BE2C (cell line): Measurements from ENCODE around the gene PRSS22.

Experiments used
- DNase-seq: peaks from one replicate; pipeline ENCODE4 v3.0.0-alpha.2; 2020
- H3K27me3 ChIP-seq: fragments of 250-450 bp; sonication (Bioruptor Pico); 2 replicates; pipeline ENCODE4 v1.5.1; 2020; ENCODE audit warnings: mild to moderate bottlenecking
- H3K36me3 ChIP-seq: fragments of 250-450 bp; sonication (Bioruptor Pico); 2 replicates; pipeline ENCODE4 v1.5.1; 2020; ENCODE audit warnings: mild to moderate bottlenecking
- H3K4me1 ChIP-seq: fragments of 250-450 bp; sonication (Bioruptor Pico); 2 replicates; pipeline ENCODE4 v1.5.1; 2020
- H3K4me3 ChIP-seq: 2 replicates; pipeline ENCODE4 v1.5.1; 2011; ENCODE audit warnings: low read depth, low read length
- H3K9me3 ChIP-seq: fragments of 250-450 bp; sonication (Bioruptor Pico); 2 replicates; pipeline ENCODE4 v1.5.1; 2020
- CTCF ChIP-seq: IDR thresholded peaks from 2 replicates; pipeline ENCODE4 v1.5.1; 2012; ENCODE audit warnings: mild to moderate bottlenecking, low read depth, low read length

Gene PRSS22

GRCh38 chr16:2840914-2841313, 17.1 kb downstream of the PRSS22 start:
- no peak for DNase-seq

GRCh38 chr16:2839650-2840450, 18.1 kb downstream of the PRSS22 start:
- TF ChIP-seq CTCF: no peak
- DNase-seq: no peak
- peaks cover 3% of the 10 kb centered on the region; the same call in 1 of the 2 replicates for H3K9me3 ChIP-seq
- no peaks in the 10 kb centered on the region; the same call in 1 of the 2 replicates for H3K27me3 ChIP-seq
- H3K4me1 ChIP-seq: no peaks in the 10 kb centered on the region
- no peaks in the 10 kb centered on the region for H3K36me3 ChIP-seq
- H3K4me3 ChIP-seq: no peak overlapping the region

More at GRCh38 chr16:2840914-2841313, 17.1 kb downstream of the PRSS22 start:
- Histone ChIP-seq H3K27me3 (no peaks in the 10 kb centered on the region; the same call in 1 of the 2 replicates), H3K36me3 (no peaks in the 10 kb centered on the region), H3K4me1 (no peaks in the 10 kb centered on the region), H3K9me3 (peaks cover 3% of the 10 kb centered on the region; the same call in 1 of the 2 replicates), H3K4me3 (no peak overlapping the region)
- TF ChIP-seq CTCF: no peak

- peak; percentile 86 for TF ChIP-seq CTCF
- Histone ChIP-seq H3K4me3 (no peak overlapping the region), H3K4me1 (no peaks in the 10 kb centered on the region), H3K9me3 (peaks cover 3% of the 10 kb centered on the region; the same call in 1 of the 2 replicates), H3K27me3 (no peaks in the 10 kb centered on the region; the same call in 1 of the 2 replicates), H3K36me3 (no peaks in the 10 kb centered on the region)
- DNase-seq: peak; percentile 85
These were observed 19.0 kb downstream of the PRSS22 start for GRCh38 chr16:2838928-2839327.

- H3K4me3 ChIP-seq: no peak overlapping the region
- no peaks in the 10 kb centered on the region for H3K4me1 ChIP-seq
- H3K27me3 ChIP-seq: no peaks in the 10 kb centered on the region; the same call in 1 of the 2 replicates
- DNase-seq: no peak
- no peak for TF ChIP-seq CTCF
- H3K36me3 ChIP-seq: no peaks in the 10 kb centered on the region
- no peaks in the 10 kb centered on the region for H3K9me3 ChIP-seq
These were observed 21.1 kb downstream of the PRSS22 start for GRCh38 chr16:2836646-2837508.

- no peak overlapping the region for H3K4me3 ChIP-seq
- H3K27me3 ChIP-seq: no peaks in the 10 kb centered on the region; the same call in 1 of the 2 replicates
- H3K9me3 ChIP-seq: no peaks in the 10 kb centered on the region
- H3K36me3 ChIP-seq: no peaks in the 10 kb centered on the region
- no peaks in the 10 kb centered on the region for H3K4me1 ChIP-seq
- TF ChIP-seq CTCF: no peak
- DNase-seq: no peak
These were observed 22.1 kb downstream of the PRSS22 start for GRCh38 chr16:2835638-2836493.
